ENCODE results near the gene SHROOM3. TPM values are rescaled to one million over a fixed set of nuclear protein-coding genes. Genes with fewer than 3 reads are reported as not detected.

SHROOM3 gene
- total RNA-seq, 4 donors from 2014 or later, result 52.0 to 444 (median 364) TPM

DNA sequence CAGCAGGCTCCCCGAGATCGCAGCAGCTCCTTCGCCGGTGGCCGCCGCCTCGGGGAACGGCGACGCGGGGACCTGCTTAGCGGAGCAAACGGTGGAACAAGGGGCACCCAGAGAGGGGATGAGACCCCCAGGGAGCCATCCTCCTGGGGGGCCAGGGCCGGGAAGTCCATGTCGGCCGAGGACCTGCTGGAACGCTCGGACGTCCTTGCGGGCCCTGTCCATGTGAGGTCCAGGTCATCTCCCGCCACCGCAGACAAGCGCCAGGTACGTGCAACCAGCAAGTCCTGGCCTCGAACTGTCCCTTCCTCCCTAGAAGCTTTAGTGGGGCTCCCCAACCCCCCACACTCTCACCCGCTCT lies 306.6 kb downstream of the SHROOM3 start:
- Histone ChIP-seq H3K9me3 (no peaks in the 10 kb centered on the region), H3K27ac (peak overlapping the region in 2 of 4 donors; percentile 11 to 84), H3K4me1 (peaks cover 0 to 9% (median 0%) of the 10 kb centered on the region in 4 donors), H3K4me3 (peak overlapping the region in 1 of 4 donors; percentile 18), H3K27me3 (no peaks in the 10 kb centered on the region), H3K36me3 (peaks cover 0 to 59% (median 0%) of the 10 kb centered on the region in 3 donors)
- TF ChIP-seq POLR2A (IDR thresholded peaks at IDR 0.05) (no peak), CTCF (IDR thresholded peaks at IDR 0.05) (no peak)
- no peak for DNase-seq

DNA sequence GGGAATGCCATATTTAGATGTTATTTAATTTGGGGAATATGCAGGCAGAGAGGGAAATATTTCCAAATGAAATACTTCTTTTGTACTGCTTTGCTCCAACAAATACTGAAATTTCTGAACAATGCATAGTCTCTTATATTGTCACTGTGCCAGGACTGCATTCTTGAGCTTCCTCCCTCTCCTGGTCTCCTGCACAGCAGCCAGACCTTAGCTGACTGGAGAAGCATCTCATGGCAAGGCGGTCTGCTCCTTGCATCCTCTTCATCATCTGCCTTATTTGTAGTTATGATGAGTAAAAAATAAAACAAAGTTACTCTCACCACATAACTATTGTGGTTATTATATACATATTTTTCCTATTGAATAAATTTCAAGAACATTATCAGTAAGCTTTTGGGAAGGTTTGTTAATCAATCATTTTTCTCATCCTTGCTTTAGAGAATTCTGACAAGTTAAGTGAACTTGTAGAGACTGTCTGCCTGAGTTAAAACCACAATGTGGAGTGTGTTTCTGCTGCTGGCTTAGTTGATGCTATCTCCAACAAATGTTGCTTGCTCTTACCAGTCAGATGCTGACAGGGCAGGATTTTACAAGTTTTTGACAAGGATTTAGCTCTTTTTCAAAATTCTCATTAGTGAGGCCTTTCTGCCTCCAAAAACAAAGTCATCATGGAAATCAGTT lies 309.4 kb downstream of the SHROOM3 start:
- no peak for DNase-seq

DNA sequence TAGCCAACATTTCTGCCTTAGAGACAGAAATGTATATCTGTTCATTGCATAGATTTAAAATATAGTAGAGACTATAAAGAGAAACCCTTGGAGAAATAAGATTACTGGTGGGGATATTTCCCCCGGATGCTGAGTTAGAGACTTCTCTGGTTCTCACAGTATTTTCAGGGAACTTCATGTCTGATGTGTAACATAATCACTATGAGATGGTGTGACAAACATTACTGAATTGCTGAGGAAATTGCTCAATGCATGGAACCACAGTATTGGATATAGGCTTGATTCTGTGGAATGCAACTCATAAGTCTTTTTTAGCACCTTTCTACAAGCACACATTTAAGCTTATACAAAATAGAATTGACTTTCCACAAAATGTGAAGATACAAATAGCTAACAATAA lies 310.2 kb downstream of the SHROOM3 start:
- Histone ChIP-seq H3K27ac (no peak overlapping the region), H3K9me3 (no peaks in the 10 kb centered on the region), H3K4me1 (peaks cover 0 to 4% (median 0%) of the 10 kb centered on the region in 4 donors), H3K27me3 (no peaks in the 10 kb centered on the region), H3K36me3 (peaks cover 0 to 47% (median 0%) of the 10 kb centered on the region in 3 donors), H3K4me3 (no peak overlapping the region)
- DNase-seq, result no peak
- TF ChIP-seq CTCF (IDR thresholded peaks at IDR 0.05) (no peak), POLR2A (IDR thresholded peaks at IDR 0.05) (no peak)

More for the DNA sequence above, 309.4 kb downstream of the SHROOM3 start:
- Histone ChIP-seq H3K27ac (peak overlapping the region in 1 of 4 donors; percentile 35), H3K27me3 (no peaks in the 10 kb centered on the region), H3K4me1 (peaks cover 0 to 4% (median 0%) of the 10 kb centered on the region in 4 donors), H3K36me3 (peaks cover 0 to 47% (median 0%) of the 10 kb centered on the region in 3 donors), H3K4me3 (no peak overlapping the region), H3K9me3 (no peaks in the 10 kb centered on the region)
- TF ChIP-seq POLR2A (IDR thresholded peaks at IDR 0.05) (no peak), CTCF (IDR thresholded peaks at IDR 0.05) (no peak)

DNA sequence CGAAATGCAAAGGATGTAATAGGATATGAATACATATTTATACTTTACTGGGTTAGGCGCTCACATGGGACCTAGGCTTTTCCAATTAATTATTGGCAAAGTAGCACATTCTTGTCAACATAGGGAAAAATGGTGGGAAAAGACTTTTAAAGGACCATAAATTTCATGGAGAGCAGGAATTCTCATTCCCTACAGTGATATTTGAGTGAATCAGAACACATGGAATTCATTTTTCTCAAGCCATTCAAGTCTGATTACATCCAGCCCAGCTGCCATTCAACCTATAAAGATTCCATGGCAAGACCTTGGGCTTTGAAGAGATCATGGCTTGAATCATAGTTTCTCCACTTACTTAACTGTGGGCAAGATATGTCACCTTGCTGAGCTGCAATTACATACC lies 312.5 kb downstream of the SHROOM3 start:
- TF ChIP-seq POLR2A (IDR thresholded peaks at IDR 0.05) (no peak), CTCF (IDR thresholded peaks at IDR 0.05) (no peak)
- no peak overlapping the region for H3K4me3 ChIP-seq
- DNase-seq, result no peak
- no peak overlapping the region for H3K27ac ChIP-seq
- no peaks in the 10 kb centered on the region for H3K27me3 ChIP-seq
- peaks cover 0 to 36% (median 0%) of the 10 kb centered on the region in 3 donors for H3K36me3 ChIP-seq
- peaks cover 0 to 4% (median 0%) of the 10 kb centered on the region in 4 donors for H3K4me1 ChIP-seq
- H3K9me3 ChIP-seq, result no peaks in the 10 kb centered on the region

GRCh38 chr4:76748649-76749048 lies 313.6 kb downstream of the SHROOM3 start:
- peak in 2 of 3 donors; percentile 60 to 68 for DNase-seq

More at GRCh38 chr4:76748649-76749048, 313.6 kb downstream of the SHROOM3 start:
- TF ChIP-seq POLR2A (IDR thresholded peaks at IDR 0.05), result no peak
- TF ChIP-seq CTCF (IDR thresholded peaks at IDR 0.05), result peak in 3 of 6 experiments; percentile 29 to 55 (median 39)
- no peaks in the 10 kb centered on the region for H3K27me3 ChIP-seq
- no peak overlapping the region for H3K27ac ChIP-seq
- H3K4me1 ChIP-seq, result peaks cover 0 to 4% (median 0%) of the 10 kb centered on the region in 4 donors
- H3K4me3 ChIP-seq, result no peak overlapping the region
- H3K36me3 ChIP-seq, result peaks cover 0 to 31% (median 0%) of the 10 kb centered on the region in 3 donors
- H3K9me3 ChIP-seq, result no peaks in the 10 kb centered on the region

All from Peyer's patch (tissue), 4 donors.